Prostate gland (tissue), 2 donors: Measurements from ENCODE around the gene TOR1A. TPM values are rescaled to one million over a fixed set of nuclear protein-coding genes. Genes with fewer than 3 reads are reported as not detected.

Source experiments
- DNase-seq: peaks from one replicate; pipeline ENCODE4 v3.0.0-alpha.2; 2019; ENCODE audit warnings: low spot score
- H3K27ac ChIP-seq, 2 donors: fragments of 200-600 bp; sonication (generic); 2 replicates each; pipeline ENCODE4 v1.5.1; 2017 to 2019
- H3K27me3 ChIP-seq: fragments of 200-600 bp; sonication (generic); replicated peaks from 2 replicates; pipeline ENCODE4 v1.5.1; 2019; ENCODE audit not compliant: insufficient read depth
- H3K36me3 ChIP-seq, 2 donors: fragments of 200-600 bp; sonication (generic); 1 replicate in 1 of 2; 2 replicates in 1 of 2; pipeline versions ENCODE4 v1.5.1 to v1.8.1; 2017 to 2019
- H3K4me1 ChIP-seq: fragments of 200-600 bp; sonication (generic); replicated peaks from 2 replicates; pipeline ENCODE4 v1.5.1; 2019
- H3K4me3 ChIP-seq, 2 donors: fragments of 200-600 bp; sonication (generic); 2 replicates each; pipeline ENCODE4 v1.5.1; 2017 to 2019
- H3K9me3 ChIP-seq: fragments of 200-600 bp; sonication (generic); 2 replicates; pipeline ENCODE4 v1.5.1; 2017
- POLR2A ChIP-seq: fragments of 450-650 bp; IDR thresholded peaks from one replicate; pipeline ENCODE4 v1.6.1; 2016; ENCODE audit warnings: antibody characterized with exemption, mild to moderate bottlenecking
- POLR2AphosphoS5 ChIP-seq: sonication (generic); formaldehyde crosslinking; IDR thresholded peaks from one replicate; pipeline ENCODE4 v1.6.1; 2017; ENCODE audit warnings: antibody characterized with exemption
- WGBS: methylation state at CpG from one replicate; pipeline ENCODE4 v1.1.5; 2018; 5-methylcytosine and 5-hydroxymethylcytosine counted together
- intact Hi-C: fragments of 100-400 bp; cut with DNase I; formaldehyde crosslinking; loops from one replicate; pipeline ENCODE4 v1.14.2; 2022
- total RNA-seq, 2 donors: library from RNA; depleted of rRNA; stranded (reverse); fragments of >200 nt; gene quantifications; one replicate each; pipeline ENCODE4 v1.1.0, GENCODE V29; 2016
- TF ChIP-seq, protein P1 (sequence below), 4 experiments: fragments of 200-600 bp in 2 of 4; fragments of 450-650 bp in 2 of 4; sonication (generic) in 2 of 4; IDR thresholded peaks; 1 replicate in 3 of 4; 2 replicates in 1 of 4; pipeline ENCODE4 v1.5.1; 2016 to 2019; ENCODE audit warnings: antibody characterized with exemption in 4 of 4, mild to moderate bottlenecking in 2 of 4, moderate library complexity in 2 of 4

The TOR1A gene
- total RNA-seq, 2 donors from 2014 or later, result 37.1 to 41.2 TPM

- TF ChIP-seq POLR2A (no peak), POLR2AphosphoS5 (no peak)
- TF ChIP-seq, protein P1, sequence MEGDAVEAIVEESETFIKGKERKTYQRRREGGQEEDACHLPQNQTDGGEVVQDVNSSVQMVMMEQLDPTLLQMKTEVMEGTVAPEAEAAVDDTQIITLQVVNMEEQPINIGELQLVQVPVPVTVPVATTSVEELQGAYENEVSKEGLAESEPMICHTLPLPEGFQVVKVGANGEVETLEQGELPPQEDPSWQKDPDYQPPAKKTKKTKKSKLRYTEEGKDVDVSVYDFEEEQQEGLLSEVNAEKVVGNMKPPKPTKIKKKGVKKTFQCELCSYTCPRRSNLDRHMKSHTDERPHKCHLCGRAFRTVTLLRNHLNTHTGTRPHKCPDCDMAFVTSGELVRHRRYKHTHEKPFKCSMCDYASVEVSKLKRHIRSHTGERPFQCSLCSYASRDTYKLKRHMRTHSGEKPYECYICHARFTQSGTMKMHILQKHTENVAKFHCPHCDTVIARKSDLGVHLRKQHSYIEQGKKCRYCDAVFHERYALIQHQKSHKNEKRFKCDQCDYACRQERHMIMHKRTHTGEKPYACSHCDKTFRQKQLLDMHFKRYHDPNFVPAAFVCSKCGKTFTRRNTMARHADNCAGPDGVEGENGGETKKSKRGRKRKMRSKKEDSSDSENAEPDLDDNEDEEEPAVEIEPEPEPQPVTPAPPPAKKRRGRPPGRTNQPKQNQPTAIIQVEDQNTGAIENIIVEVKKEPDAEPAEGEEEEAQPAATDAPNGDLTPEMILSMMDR (IDR thresholded peaks at IDR 0.05), result no peak
- H3K27ac ChIP-seq, result no peak overlapping the region
- 80% methylated on average over 9 of the region's 9 CpGs for WGBS
- H3K27me3 ChIP-seq, result no peaks in the 10 kb centered on the region
- DNase-seq, result no peak
- H3K9me3 ChIP-seq, result no peaks in the 10 kb centered on the region
- intact Hi-C loops, result no loop called here
- H3K36me3 ChIP-seq, result peaks cover 0 to 8% of the 10 kb centered on the region in 2 donors
- H3K4me3 ChIP-seq, result no peak overlapping the region
- H3K4me1 ChIP-seq, result no peaks in the 10 kb centered on the region
Observed at GRCh38 chr9:129813661-129814060, 10.3 kb downstream of the TOR1A start.

- intact Hi-C loops, result no loop called here
- no peaks in the 10 kb centered on the region for H3K27me3 ChIP-seq
- no peaks in the 10 kb centered on the region for H3K9me3 ChIP-seq
- no peak overlapping the region for H3K4me3 ChIP-seq
- H3K4me1 ChIP-seq, result no peaks in the 10 kb centered on the region
- TF ChIP-seq POLR2A, result no peak
- TF ChIP-seq POLR2AphosphoS5, result no peak
- TF ChIP-seq, protein P1 (IDR thresholded peaks at IDR 0.05), result no peak
- peaks cover 0 to 8% of the 10 kb centered on the region in 2 donors for H3K36me3 ChIP-seq
- 93% methylated on average over 9 of the region's 9 CpGs for WGBS
- no peak overlapping the region for H3K27ac ChIP-seq
- no peak for DNase-seq
Observed at GRCh38 chr9:129812385-129812784, 11.6 kb downstream of the TOR1A start.

- Histone ChIP-seq H3K36me3 (peaks cover 0 to 8% of the 10 kb centered on the region in 2 donors), H3K4me3 (no peak overlapping the region), H3K9me3 (no peaks in the 10 kb centered on the region), H3K4me1 (no peaks in the 10 kb centered on the region), H3K27ac (peak overlapping the region in 1 of 2 donors; percentile 48), H3K27me3 (no peaks in the 10 kb centered on the region)
- WGBS, result 94% methylated on average over 6 of the region's 6 CpGs
- intact Hi-C loops, result no loop called here
- no peak for DNase-seq
- TF ChIP-seq, protein P1 (IDR thresholded peaks at IDR 0.05), result no peak
- no peak for TF ChIP-seq POLR2A
- no peak for TF ChIP-seq POLR2AphosphoS5
Observed at GRCh38 chr9:129811967-129812363, 12.0 kb downstream of the TOR1A start.

DNA sequence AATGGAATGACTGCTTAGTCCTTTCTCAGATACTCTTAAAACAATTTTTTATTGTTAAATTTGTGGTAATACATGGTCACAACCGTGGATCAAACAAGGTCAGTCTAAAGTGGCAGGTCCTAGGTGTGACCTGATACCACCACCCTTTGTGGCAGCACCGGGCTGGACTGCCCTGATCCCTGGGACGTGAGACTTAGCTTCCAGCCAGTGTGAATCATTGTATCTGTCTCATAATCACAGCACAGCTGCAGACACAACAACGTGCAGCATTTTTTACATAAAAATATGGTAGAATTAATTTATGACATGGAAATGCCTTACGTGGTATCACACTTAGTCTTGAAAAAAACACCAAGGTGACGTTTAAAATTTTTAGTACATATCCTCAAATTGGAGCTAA is 13.1 kb downstream of the TOR1A start:
- H3K27me3 ChIP-seq, result no peaks in the 10 kb centered on the region
- no peak for DNase-seq
- no peaks in the 10 kb centered on the region for H3K36me3 ChIP-seq
- 60% methylated on average over 6 of the region's 6 CpGs for WGBS
- TF ChIP-seq POLR2AphosphoS5, result no peak
- intact Hi-C loops, result no loop called here
- H3K4me1 ChIP-seq, result no peaks in the 10 kb centered on the region
- H3K27ac ChIP-seq, result peak overlapping the region in 1 of 2 donors; percentile 48
- H3K9me3 ChIP-seq, result no peaks in the 10 kb centered on the region
- H3K4me3 ChIP-seq, result no peak overlapping the region

DNA sequence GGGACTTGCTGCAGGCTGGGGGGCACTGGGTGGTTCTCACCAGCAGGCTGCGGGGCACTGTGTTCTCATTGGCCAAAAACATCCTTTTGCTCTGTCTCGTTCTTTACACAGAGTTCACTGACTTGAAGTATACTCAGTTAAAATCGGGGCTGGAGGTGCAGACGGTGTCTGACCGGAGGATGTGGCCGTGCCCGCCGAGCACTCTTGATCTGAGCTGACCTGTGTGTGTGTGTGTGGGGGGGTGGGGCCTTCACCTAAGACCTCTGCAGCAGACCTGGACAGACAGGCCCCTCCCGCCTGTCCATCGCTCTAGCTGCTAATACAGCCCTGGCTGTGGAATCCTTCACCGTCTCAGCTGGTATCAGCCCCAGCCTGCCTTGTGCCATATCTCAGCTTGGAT is 13.8 kb downstream of the TOR1A start:
- no peak for DNase-seq
- no peak for TF ChIP-seq POLR2A
- TF ChIP-seq, protein P1 (IDR thresholded peaks at IDR 0.05), result no peak
- TF ChIP-seq POLR2AphosphoS5, result no peak
- H3K4me3 ChIP-seq, result no peak overlapping the region
- H3K9me3 ChIP-seq, result no peaks in the 10 kb centered on the region
- H3K27me3 ChIP-seq, result no peaks in the 10 kb centered on the region
- 64% methylated on average over 11 of the region's 11 CpGs for WGBS
- no peaks in the 10 kb centered on the region for H3K4me1 ChIP-seq
- H3K36me3 ChIP-seq, result no peaks in the 10 kb centered on the region
- intact Hi-C loops, result no loop called here
- H3K27ac ChIP-seq, result peak overlapping the region in 1 of 2 donors; percentile 48
